Loucy (cell line): ENCODE results near the gene PAPPA2.
"Not testable (repeated sequence)": the region's sequence is repeated elsewhere in the genome, so short reads cannot be mapped to it uniquely, and the experiment has no call there.

Source experiments
- H2AFZ ChIP-seq: fragments of 200-600 bp; sonication (generic); 2 replicates; pipeline ENCODE4 v1.6.0; 2016; ENCODE audit warnings: antibody characterized with exemption, mild to moderate bottlenecking, low read length, moderate library complexity
- H3F3A ChIP-seq: fragments of 200-600 bp; 2 replicates; pipeline ENCODE4 v1.6.0; 2016; ENCODE audit warnings: antibody characterized with exemption, low read depth, mild to moderate bottlenecking
- H3K27me3 ChIP-seq: fragments of 200-600 bp; sonication (generic); 2 replicates; pipeline ENCODE4 v1.6.1; 2014; ENCODE audit warnings: low read length, mild to moderate bottlenecking; ENCODE audit not compliant: insufficient read depth, poor library complexity, severe bottlenecking
- H3K36me3 ChIP-seq: fragments of 200-600 bp; sonication (generic); 2 replicates; pipeline ENCODE4 v1.6.1; 2016; ENCODE audit warnings: low read length; ENCODE audit not compliant: insufficient read depth
- H3K4me1 ChIP-seq: fragments of 200-600 bp; sonication (generic); 2 replicates; pipeline ENCODE4 v1.5.1; 2014; ENCODE audit warnings: low read length, mild to moderate bottlenecking; ENCODE audit not compliant: insufficient read depth, poor library complexity, severe bottlenecking
- H3K4me2 ChIP-seq: fragments of 200-600 bp; sonication (generic); 2 replicates; pipeline ENCODE4 v1.6.0; 2014; ENCODE audit warnings: antibody characterized with exemption, low read length, low read depth, mild to moderate bottlenecking; ENCODE audit not compliant: poor library complexity, severe bottlenecking
- H3K4me3 ChIP-seq: fragments of 200-600 bp; sonication (generic); 2 replicates; pipeline ENCODE4 v1.5.1; 2014; ENCODE audit warnings: low read length, mild to moderate bottlenecking, mixed read lengths; ENCODE audit not compliant: poor library complexity, severe bottlenecking
- H3K79me2 ChIP-seq: fragments of 200-600 bp; sonication (generic); 2 replicates; pipeline ENCODE4 v1.6.1; 2014; ENCODE audit warnings: low read length; ENCODE audit not compliant: insufficient read depth
- H3K9ac ChIP-seq: fragments of 200-600 bp; sonication (generic); 2 replicates; pipeline ENCODE4 v1.6.0; 2014; ENCODE audit warnings: mild to moderate bottlenecking, low read depth, low read length, moderate library complexity; ENCODE audit not compliant: poor library complexity, severe bottlenecking
- H3K9me2 ChIP-seq: fragments of 200-600 bp; sonication (generic); replicated peaks from 2 replicates; pipeline ENCODE4 v1.6.1; 2016; ENCODE audit warnings: low read depth, low read length, mixed read lengths
- H3K9me3 ChIP-seq: fragments of 200-600 bp; sonication (generic); 2 replicates; pipeline ENCODE4 v1.6.1; 2014; ENCODE audit warnings: mild to moderate bottlenecking, antibody characterized with exemption, low read length, low read depth; ENCODE audit not compliant: insufficient read depth
- H4K20me1 ChIP-seq: fragments of 200-600 bp; sonication (generic); 2 replicates; pipeline ENCODE4 v1.6.0; 2014; ENCODE audit warnings: antibody characterized with exemption, low read length, mild to moderate bottlenecking; ENCODE audit not compliant: insufficient read depth, poor library complexity, severe bottlenecking
- CTCF ChIP-seq: fragments of 200-600 bp; sonication (generic); conservative IDR thresholded peaks from 2 replicates; pipeline ENCODE4 v1.5.1; 2014; ENCODE audit warnings: mild to moderate bottlenecking, antibody characterized with exemption, low read length
- EZH2phosphoT487 ChIP-seq: fragments of 200-600 bp; IDR thresholded peaks from 2 replicates; pipeline ENCODE4 v1.6.1; 2018; ENCODE audit warnings: antibody characterized with exemption, mild to moderate bottlenecking, moderate library complexity, borderline replicate concordance

Gene PAPPA2

GRCh38 chr1:176450526-176450925 is 12.4 kb upstream of the PAPPA2 start:
- no peak overlapping the region for H3K4me2 ChIP-seq
- H4K20me1 ChIP-seq: no peaks in the 10 kb centered on the region
- no peaks in the 10 kb centered on the region for H3K9me3 ChIP-seq
- no peaks in the 10 kb centered on the region for H3K27me3 ChIP-seq
- H3F3A ChIP-seq: no peaks in the 10 kb centered on the region
- H3K36me3 ChIP-seq: no peaks in the 10 kb centered on the region
- no peaks in the 10 kb centered on the region for H3K79me2 ChIP-seq
- H3K4me3 ChIP-seq: no peak overlapping the region
- H3K4me1 ChIP-seq: no peaks in the 10 kb centered on the region
- H3K9ac ChIP-seq: no peak overlapping the region
- no peaks in the 10 kb centered on the region for H3K9me2 ChIP-seq
- TF ChIP-seq CTCF (no peak), EZH2phosphoT487 (no peak)
- H2AFZ ChIP-seq: no peak overlapping the region

GRCh38 chr1:176451741-176452140 is 11.2 kb upstream of the PAPPA2 start:
- not testable (repeated sequence) for H3K9ac ChIP-seq, H2AFZ ChIP-seq, H3K4me2 ChIP-seq, H3K36me3 ChIP-seq, H3F3A ChIP-seq, H3K79me2 ChIP-seq, H3K4me1 ChIP-seq, H4K20me1 ChIP-seq, H3K4me3 ChIP-seq, H3K9me2 ChIP-seq, H3K27me3 ChIP-seq, H3K9me3 ChIP-seq

- no peak overlapping the region for H2AFZ ChIP-seq
- H3K36me3 ChIP-seq: no peaks in the 10 kb centered on the region
- H3K79me2 ChIP-seq: no peaks in the 10 kb centered on the region
- no peaks in the 10 kb centered on the region for H3K9me3 ChIP-seq
- H3K4me1 ChIP-seq: no peaks in the 10 kb centered on the region
- no peaks in the 10 kb centered on the region for H4K20me1 ChIP-seq
- H3K4me3 ChIP-seq: no peak overlapping the region
- no peak overlapping the region for H3K9ac ChIP-seq
- H3K9me2 ChIP-seq: no peaks in the 10 kb centered on the region
- H3K27me3 ChIP-seq: no peaks in the 10 kb centered on the region
- no peak overlapping the region for H3K4me2 ChIP-seq
- no peaks in the 10 kb centered on the region for H3F3A ChIP-seq
- TF ChIP-seq CTCF (no peak), EZH2phosphoT487 (no peak)
These were observed 6.2 kb upstream of the PAPPA2 start for GRCh38 chr1:176456795-176457194.

- TF ChIP-seq EZH2phosphoT487 (no peak), CTCF (no peak)
- Histone ChIP-seq H3K27me3 (no peaks in the 10 kb centered on the region), H3K79me2 (no peaks in the 10 kb centered on the region), H3K4me3 (no peak overlapping the region), H3K36me3 (no peaks in the 10 kb centered on the region), H3K4me2 (no peak overlapping the region), H3K4me1 (no peaks in the 10 kb centered on the region), H2AFZ (no peak overlapping the region), H3F3A (no peaks in the 10 kb centered on the region), H3K9ac (no peak overlapping the region), H3K9me3 (no peaks in the 10 kb centered on the region), H3K9me2 (no peaks in the 10 kb centered on the region), H4K20me1 (no peaks in the 10 kb centered on the region)
These were observed 2.2 kb upstream of the PAPPA2 start for GRCh38 chr1:176460544-176461336.
